Ectodermal cell (in vitro differentiated cells): ENCODE data around the gene PRLR.

ENCODE experiments used
- H3K27ac ChIP-seq: 2 replicates; pipeline ENCODE4 v1.7.0; 2013; ENCODE audit warnings: mild to moderate bottlenecking, low read depth, low read length; ENCODE audit not compliant: insufficient read depth, poor library complexity, severe bottlenecking
- H3K27me3 ChIP-seq: 2 replicates; pipeline ENCODE4 v1.7.0; 2013; ENCODE audit warnings: mild to moderate bottlenecking, low read length; ENCODE audit not compliant: insufficient read depth, control insufficient read depth, poor library complexity, severe bottlenecking
- H3K36me3 ChIP-seq: one replicate; pipeline ENCODE4 v1.7.0; 2013; ENCODE audit warnings: low read length; ENCODE audit not compliant: control insufficient read depth, insufficient read depth
- H3K4me1 ChIP-seq: one replicate; pipeline ENCODE4 v1.7.0; 2013; ENCODE audit warnings: low read length; ENCODE audit not compliant: control insufficient read depth, insufficient read depth
- H3K4me3 ChIP-seq: 2 replicates; pipeline ENCODE4 v1.7.0; 2013; ENCODE audit warnings: low read depth, low read length, control low read depth; ENCODE audit not compliant: insufficient read depth
- H3K9me3 ChIP-seq: 2 replicates; pipeline ENCODE4 v1.7.0; 2013; ENCODE audit warnings: mild to moderate bottlenecking, low read length, moderate library complexity; ENCODE audit not compliant: control insufficient read depth
- WGBS, 2 experiments: methylation state at CpG; one replicate each; pipeline ENCODE4 v1.1.7; 2013; ENCODE audit warnings: missing lambda C conversion rate in 2 of 2; 5-methylcytosine and 5-hydroxymethylcytosine counted together

PRLR gene

DNA sequence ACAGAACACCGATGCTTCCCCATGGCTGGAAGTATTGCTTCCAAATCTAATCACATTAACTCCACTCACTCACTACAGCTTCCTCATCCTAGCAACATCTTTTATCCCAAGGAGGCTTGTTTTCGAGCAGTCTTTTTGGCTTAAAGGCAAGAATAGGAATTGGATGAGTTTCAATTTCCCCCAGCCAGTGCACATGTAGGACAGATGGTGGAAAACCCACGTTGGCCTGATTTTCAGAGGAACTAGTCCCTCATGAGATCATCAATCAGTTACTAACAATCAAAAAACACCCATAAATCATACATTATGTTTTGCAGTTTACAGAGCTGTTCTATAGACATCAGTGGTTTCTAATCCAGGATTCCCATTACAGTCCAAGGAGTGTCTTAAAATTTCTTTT lies 134.1 kb downstream of the PRLR start:
- Histone ChIP-seq H3K9me3 (no peaks in the 10 kb centered on the region), H3K27ac (no peak overlapping the region), H3K4me3 (no peak overlapping the region), H3K4me1 (no peaks in the 10 kb centered on the region), H3K27me3 (no peaks in the 10 kb centered on the region), H3K36me3 (no peaks in the 10 kb centered on the region)
- WGBS, 2 experiments: 89 to 94% methylated on average over 3 of the region's 3 CpGs

DNA sequence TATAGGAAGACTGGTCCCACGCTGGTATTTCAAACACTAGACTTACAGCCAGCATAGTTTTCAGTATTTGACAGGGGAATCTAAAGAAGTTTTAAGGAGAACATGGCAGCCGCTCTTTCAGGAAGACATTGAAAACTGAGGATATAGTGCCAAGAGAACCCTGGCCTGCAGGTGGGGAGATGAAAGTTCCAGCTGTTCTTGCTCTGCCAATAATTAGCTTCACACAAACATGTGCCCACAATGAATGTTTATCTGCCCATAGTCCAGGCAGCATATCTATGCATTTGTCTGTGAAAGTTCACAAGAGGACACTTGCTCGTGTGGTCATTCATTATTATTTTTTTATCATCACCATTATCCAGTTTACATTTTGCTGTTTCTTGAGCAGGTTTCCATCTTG lies 134.9 kb downstream of the PRLR start:
- Histone ChIP-seq H3K27me3 (no peaks in the 10 kb centered on the region), H3K4me3 (no peak overlapping the region), H3K27ac (no peak overlapping the region), H3K36me3 (no peaks in the 10 kb centered on the region), H3K4me1 (no peaks in the 10 kb centered on the region), H3K9me3 (no peaks in the 10 kb centered on the region)
- 96 to 97% methylated on average over 3 of the region's 3 CpGs for WGBS, 2 experiments

DNA sequence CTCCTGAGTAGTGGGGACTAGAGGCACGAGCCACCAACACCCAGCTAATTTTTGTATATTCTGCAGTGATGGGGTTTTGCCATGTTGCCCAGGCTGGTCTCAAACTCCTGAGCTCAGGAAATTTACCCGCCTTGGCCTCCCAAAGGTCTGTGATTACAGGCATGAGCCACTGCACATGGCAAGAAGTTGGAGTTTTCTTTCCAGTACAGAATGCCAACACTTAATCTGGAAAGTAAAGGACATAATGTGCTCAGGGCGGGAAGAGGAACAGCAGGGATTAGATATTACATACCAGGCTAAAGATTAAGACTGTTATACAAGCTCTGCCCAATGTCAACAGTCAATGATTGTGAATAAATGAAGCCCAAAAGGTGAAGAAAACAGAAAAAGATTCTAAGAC lies 135.3 kb downstream of the PRLR start:
- no peaks in the 10 kb centered on the region for H3K36me3 ChIP-seq
- no peaks in the 10 kb centered on the region for H3K4me1 ChIP-seq
- no peaks in the 10 kb centered on the region for H3K27me3 ChIP-seq
- WGBS, 2 experiments: 84 to 89% methylated on average over 2 to 3 of the region's 3 CpGs
- H3K9me3 ChIP-seq: no peaks in the 10 kb centered on the region
- H3K4me3 ChIP-seq: no peak overlapping the region
- no peak overlapping the region for H3K27ac ChIP-seq

DNA sequence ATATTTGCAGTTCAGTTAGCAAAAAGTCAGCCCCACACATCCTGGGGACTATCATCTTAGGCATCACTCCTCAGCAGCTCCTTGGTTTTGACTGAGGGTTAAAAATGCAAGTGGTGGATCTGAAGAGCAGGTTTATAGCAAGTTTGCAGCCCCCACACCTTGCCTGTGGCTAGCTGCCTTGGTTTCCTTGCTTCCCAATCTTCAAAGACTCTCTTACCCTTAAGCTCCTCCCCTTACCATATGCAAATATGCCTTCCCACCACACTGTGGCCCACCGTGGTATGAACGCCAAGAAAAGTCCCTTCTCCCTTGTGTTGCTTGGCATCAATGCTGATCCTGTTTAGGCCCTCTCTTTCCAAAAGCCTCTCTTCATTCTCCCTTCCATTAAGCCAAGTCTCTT lies 137.6 kb downstream of the PRLR start:
- 86 to 92% methylated on average over 2 of the region's 2 CpGs for WGBS, 2 experiments
- Histone ChIP-seq H3K9me3 (no peaks in the 10 kb centered on the region), H3K4me3 (no peak overlapping the region), H3K27me3 (no peaks in the 10 kb centered on the region), H3K27ac (no peak overlapping the region), H3K36me3 (no peaks in the 10 kb centered on the region), H3K4me1 (no peaks in the 10 kb centered on the region)

DNA sequence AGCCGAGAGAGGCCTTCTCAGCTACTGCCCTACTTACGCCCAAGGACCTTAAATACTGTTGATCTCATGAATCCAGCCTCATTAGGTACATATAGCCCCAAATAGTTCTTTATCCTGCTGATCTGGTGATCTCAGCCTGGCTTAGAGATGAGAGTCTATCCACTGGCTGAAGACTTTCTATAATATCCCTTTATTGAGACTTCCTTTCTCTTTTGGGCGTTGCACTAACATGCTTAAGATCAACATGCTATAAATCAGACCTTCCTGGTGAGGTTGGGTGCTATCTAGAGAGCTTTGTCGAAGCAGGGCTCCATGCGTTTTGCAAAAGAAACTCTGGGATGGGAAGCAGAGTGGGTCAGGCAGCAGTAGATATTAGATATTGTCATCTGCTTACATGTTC lies 138.6 kb downstream of the PRLR start:
- Histone ChIP-seq H3K27me3 (no peaks in the 10 kb centered on the region), H3K36me3 (no peaks in the 10 kb centered on the region)

DNA sequence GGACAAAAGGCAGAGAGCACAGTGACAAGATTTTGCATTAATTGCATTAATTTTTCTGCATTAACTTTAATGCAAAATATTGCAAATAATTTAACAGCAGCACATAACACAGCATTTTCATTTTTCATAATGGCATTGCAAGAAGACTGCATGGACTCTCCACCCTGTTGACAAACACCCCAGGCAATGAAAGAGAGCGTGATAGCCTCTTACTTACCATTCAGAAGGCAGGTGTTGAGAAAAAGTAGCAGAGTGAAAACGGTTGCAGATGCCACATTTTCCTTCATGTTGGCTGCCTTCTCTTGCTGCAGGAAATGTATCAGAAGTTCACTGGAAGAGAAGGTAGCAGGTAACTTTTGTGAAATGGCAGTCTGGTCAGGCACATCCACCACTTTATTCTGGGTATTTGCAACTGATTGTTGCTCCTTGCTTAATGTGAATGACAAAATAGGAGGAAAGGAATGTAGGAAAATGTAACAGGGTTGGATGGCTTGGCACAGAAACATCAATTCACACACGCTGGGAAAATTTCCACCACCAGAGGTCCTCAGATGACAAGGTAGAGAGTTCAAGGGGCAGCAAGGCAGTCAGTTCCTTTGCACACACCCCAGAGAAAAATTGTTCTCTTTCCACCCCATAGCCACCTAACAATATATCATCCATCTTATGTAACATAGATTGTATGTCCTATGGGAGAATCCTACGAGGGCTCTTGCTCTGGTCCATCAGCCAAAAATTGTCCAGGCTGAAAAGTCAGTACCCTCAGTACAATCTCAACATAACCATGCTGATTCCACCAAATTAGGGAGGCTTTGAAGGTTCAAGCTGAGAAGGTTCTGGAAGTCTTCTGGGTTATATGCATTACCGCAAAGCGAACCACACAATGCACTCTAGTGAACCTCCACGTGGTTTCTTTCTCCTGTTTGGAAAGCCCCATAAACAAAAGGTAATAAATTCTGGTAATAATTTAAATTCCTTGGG lies 140.7 kb downstream of the PRLR start:
- H3K27me3 ChIP-seq: no peaks in the 10 kb centered on the region
- H3K9me3 ChIP-seq: no peaks in the 10 kb centered on the region
- H3K27ac ChIP-seq: no peak overlapping the region
- no peaks in the 10 kb centered on the region for H3K4me1 ChIP-seq
- WGBS, 2 experiments: 67 to 69% methylated on average over 7 of the region's 7 CpGs
- H3K4me3 ChIP-seq: no peak overlapping the region
- no peaks in the 10 kb centered on the region for H3K36me3 ChIP-seq

More for the DNA sequence above, 138.6 kb downstream of the PRLR start:
- 94 to 100% methylated on average over 4 to 5 of the region's 5 CpGs for WGBS, 2 experiments
- Histone ChIP-seq H3K27ac (no peak overlapping the region), H3K9me3 (no peaks in the 10 kb centered on the region), H3K4me3 (no peak overlapping the region), H3K4me1 (no peaks in the 10 kb centered on the region)

DNA sequence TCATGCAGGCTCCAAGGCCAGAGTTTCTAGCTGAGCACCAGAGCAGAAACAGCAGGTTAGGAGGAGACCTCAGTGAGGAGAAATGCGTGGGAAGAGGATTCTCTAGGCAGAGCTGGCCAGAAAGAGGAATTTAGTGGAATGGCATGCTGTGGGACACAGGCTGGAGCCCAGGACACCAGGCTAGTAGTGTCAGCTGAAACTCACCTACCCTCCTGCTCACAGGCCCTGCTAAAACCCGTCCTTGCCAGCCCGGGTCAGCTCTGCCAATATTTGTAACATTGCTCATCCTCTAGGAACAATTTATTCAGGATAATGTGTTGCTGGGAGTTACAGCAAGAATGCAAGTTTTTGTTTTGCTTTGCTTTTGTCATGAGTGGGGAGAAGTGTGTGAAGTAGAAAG lies 142.3 kb downstream of the PRLR start:
- Histone ChIP-seq H3K4me3 (no peak overlapping the region), H3K4me1 (no peaks in the 10 kb centered on the region), H3K27ac (no peak overlapping the region), H3K36me3 (no peaks in the 10 kb centered on the region), H3K9me3 (no peaks in the 10 kb centered on the region), H3K27me3 (no peaks in the 10 kb centered on the region)
- WGBS, 2 experiments: 81 to 87% methylated on average over 1 to 3 of the region's 3 CpGs

DNA sequence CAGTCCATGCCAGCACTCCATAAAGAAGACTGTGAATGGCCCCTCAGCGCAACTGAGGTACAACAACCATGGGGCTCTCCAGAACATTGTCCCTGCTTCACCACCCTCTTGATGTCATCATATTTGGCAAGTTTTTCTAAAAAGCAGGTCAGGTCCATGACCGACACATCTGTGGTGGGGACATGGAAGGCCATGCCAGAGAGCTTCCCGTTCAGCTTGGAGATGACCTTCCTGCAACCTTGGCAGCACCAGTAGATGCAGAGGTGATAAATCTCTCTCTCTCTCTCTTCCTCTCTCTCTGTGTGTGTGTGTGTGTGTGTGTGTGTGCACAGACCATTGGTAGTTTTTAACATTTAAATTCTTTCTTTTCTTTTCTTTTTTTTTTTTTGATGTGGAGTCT lies 147.1 kb downstream of the PRLR start:
- Histone ChIP-seq H3K9me3 (no peaks in the 10 kb centered on the region), H3K4me3 (no peak overlapping the region), H3K36me3 (no peaks in the 10 kb centered on the region), H3K27ac (no peak overlapping the region), H3K4me1 (no peaks in the 10 kb centered on the region), H3K27me3 (no peaks in the 10 kb centered on the region)
- WGBS, 2 experiments: 91 to 96% methylated on average over 3 of the region's 3 CpGs

DNA sequence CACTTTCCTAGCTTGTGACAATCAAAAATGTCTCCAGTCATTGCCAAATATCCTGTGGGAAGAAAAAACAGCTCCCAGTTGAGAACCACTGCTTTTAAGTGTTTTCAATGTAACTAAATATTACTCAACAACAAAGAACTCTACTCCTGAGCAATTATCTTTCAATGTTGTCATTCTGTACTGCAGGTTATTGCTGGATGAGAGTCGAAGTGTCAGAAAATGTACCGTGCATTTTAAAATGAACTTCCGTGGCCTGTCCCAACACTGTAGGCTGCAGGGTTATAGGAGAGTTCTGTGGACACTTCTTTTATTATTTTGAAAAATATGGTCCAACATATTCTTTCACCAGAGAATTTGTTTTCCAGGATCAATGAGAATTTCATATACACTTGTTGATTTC lies 147.8 kb downstream of the PRLR start:
- no peaks in the 10 kb centered on the region for H3K4me1 ChIP-seq
- no peaks in the 10 kb centered on the region for H3K27me3 ChIP-seq
- no peaks in the 10 kb centered on the region for H3K36me3 ChIP-seq
- WGBS, 2 experiments: 85 to 96% methylated on average over 3 of the region's 3 CpGs
- no peak overlapping the region for H3K4me3 ChIP-seq
- H3K9me3 ChIP-seq: no peaks in the 10 kb centered on the region
- no peak overlapping the region for H3K27ac ChIP-seq

DNA sequence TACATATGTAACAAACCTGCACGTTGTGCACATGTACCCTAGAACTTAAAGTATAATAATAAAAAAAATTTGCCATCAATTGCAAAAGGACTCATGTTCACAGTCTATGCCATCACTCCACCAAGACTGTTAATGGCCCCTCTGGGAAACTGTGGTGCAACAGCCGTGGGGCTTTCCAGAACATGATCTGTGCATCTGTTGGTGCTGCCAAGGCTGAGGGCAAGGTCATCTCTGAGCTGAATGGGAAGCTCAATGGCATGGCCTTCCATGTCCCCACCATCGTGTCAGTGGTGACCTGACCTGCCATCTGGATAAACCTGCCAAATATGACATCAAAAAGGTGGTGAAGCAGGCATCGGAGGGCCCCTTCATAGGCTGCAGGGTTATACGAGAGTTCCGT lies 149.2 kb downstream of the PRLR start:
- no peaks in the 10 kb centered on the region for H3K27me3 ChIP-seq
- H3K4me3 ChIP-seq: no peak overlapping the region
- no peaks in the 10 kb centered on the region for H3K36me3 ChIP-seq
- no peaks in the 10 kb centered on the region for H3K4me1 ChIP-seq
- 86 to 90% methylated on average over 5 to 6 of the region's 6 CpGs for WGBS, 2 experiments
- no peaks in the 10 kb centered on the region for H3K9me3 ChIP-seq
- no peak overlapping the region for H3K27ac ChIP-seq
